Activated CD4-positive, alpha-beta T cell treated with anti-CD3 and anti-CD28 coated beads, Interleukin-2, amount 50 U/mL, for 24 hours (primary cell): ENCODE measurements around the gene MREG.

Source experiments
- DNase-seq, 2 donors: peaks; one replicate each; pipeline ENCODE4 v3.0.0-alpha.2; 2020; ENCODE audit warnings: low read depth in 1 of 2, low spot score in 1 of 2

The MREG gene

DNA sequence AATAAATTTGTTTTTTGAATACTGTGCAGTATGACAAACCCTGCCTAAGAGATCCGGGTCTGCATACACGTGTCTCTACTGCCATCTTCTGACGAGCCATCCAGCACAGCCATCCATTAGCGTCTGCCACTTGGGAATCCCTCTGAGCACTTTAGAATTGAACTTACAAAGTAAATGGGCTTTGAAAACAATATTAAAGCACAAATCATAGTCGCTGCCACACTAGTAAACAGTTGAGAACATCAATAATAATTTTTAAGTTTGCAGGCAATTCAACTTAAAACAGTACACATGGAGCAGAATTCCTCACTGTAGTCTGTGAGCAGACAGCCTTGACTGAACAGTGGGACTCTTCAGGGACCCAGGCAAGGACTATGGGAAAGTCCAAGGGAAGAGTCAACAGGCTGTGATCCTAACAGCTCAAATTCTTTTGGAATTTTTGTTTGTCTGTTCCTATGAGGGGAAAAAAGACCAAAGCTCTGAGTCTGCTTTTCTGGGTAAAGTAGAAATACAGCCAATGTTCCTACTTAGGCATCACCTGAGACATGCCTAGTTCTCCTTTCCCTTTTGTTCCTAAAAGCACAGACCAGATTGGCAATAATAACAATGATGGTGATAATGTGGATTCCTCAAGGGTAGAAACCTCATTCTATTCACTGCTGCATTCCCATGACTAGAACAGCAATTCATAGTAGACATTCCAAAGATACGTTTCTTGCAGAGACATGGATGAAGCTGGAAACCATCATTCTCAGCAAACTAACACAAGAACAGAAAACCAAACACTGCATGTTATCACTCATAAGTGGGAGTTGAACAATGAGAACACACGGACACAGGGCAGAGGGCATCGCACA is 92.9 kb downstream of the MREG start:
- peak; percentile 18 to 45 for DNase-seq

DNA sequence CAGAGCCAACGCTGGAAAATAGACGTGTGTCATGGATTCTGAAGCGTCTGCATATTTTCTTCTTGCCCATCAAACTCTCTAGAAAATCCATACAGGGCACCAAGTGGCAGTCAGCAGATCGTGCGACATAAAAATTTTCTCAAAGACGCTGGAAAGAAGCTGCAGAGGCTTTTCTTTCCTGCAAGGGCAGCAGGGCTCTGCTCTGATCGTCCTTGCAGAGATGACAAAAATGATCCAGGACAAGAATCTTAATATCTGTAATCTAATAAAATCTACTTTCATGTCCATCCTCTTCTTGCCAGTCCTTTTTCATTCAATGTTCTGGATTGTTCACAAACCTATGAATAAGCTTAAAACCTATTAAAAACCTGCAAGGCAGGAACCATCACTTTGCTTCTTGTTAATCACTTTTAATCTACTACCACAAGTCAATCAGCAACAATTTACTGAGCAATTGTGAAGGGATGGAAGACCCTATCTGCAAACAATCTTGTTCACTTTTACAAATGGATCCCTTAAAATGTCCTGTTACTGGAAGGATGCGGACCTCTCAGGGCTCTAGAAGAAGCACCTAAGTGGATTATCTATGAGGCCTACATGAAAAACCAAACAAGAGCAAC is 93.6 kb downstream of the MREG start:
- no peak for DNase-seq

GRCh38 chr2:215918901-215919599 is 94.3 kb downstream of the MREG start:
- no peak for DNase-seq

- no peak for DNase-seq
These were observed 95.3 kb downstream of the MREG start for GRCh38 chr2:215917953-215918620.

- no peak for DNase-seq
These were observed 97.9 kb downstream of the MREG start for GRCh38 chr2:215915441-215915840.

- DNase-seq = no peak
These were observed 98.6 kb downstream of the MREG start for GRCh38 chr2:215914777-215915165.

GRCh38 chr2:215914054-215914776 is 99.1 kb downstream of the MREG start:
- DNase-seq = no peak

DNA sequence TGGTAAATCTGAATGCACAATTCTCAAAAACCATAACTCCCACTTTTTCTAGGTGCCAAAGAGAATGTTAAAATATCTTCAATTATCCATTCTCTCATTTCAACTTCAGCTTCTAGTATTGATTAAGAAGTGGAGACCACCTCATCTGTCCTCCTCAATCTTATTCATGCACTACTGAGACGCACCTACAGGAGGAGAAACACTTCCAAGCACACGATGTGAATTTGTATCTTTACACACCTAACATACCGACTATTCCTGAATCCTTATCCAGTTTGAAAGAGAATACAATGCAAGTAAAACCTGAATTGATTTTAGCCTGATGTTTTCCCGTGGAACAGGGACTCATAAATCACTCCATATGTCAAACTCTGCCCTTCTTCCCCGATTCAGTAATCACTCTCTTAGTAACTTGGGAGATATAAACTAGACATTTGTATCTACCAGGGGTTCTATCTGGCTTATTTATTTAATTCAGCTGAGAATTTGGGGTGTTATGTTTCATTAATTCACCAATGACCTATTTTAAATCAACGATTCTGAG is 101.0 kb downstream of the MREG start:
- DNase-seq = no peak

GRCh38 chr2:215911301-215912085 is 101.9 kb downstream of the MREG start:
- no peak for DNase-seq

GRCh38 chr2:215910180-215910579 is 103.2 kb downstream of the MREG start:
- DNase-seq = no peak

DNA sequence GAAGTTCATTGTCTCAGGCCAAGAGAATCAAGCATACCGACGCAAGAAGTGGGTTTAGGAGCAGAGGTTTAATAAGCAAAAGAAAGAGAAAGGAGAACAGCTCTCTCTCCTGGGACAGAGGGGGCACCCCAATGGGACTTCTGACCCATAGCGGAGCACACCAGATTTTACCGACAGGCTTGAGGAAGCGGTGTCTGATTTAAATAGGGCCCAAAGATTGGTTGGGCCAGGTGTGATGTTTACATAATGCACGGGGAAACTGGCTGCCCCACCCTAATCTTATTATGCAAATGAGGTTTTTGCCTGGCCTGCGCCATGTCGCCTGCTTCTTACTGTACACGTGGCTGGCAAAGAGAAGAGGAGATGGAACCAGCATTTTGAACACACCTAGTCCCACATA is 106.2 kb downstream of the MREG start:
- DNase-seq = no peak

DNA sequence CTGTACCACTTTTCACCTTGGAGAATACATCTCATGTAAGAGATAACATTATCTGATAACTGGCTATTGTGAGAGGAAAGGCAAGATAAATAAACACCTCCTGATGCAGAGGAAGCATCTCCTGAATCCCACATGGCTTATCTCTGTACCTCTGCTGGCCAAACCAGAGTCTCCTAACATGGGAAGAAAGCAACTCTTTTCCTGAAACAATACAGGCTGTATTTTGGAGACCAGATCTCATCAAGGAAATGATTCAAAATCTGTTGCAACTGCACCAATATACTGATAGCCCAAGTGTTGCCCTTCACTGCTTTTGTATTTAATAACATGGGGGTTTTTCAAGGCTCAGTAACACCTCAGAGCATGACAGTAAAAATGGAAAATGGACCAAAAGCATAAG is 106.9 kb downstream of the MREG start:
- DNase-seq = no peak

- DNase-seq = no peak
These were observed 107.7 kb downstream of the MREG start for GRCh38 chr2:215905691-215906090.

DNA sequence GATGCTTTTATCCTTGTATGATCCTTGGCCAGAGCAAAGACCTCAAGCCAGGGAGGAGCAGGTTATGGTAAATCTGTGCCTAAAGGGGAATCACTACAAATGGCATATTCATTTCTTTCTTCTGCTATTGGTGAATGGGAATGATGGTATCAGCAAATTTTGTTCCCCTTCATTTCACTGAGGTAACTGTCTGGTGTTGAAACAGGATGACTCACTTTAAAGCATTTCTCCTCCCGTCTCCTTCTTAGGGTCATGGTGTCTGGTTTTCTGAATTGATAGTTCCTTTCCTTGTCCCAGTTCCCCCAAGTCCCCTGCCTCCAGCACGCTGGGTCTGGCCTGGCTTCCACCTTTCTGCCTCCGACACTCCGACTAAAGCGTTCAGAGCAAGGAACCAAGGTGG is 109.2 kb downstream of the MREG start:
- DNase-seq = no peak

- no peak for DNase-seq
These were observed 110.1 kb downstream of the MREG start for GRCh38 chr2:215903203-215903602.

GRCh38 chr2:215901796-215902195 is 111.6 kb downstream of the MREG start:
- no peak for DNase-seq

GRCh38 chr2:215900843-215901242 is 112.5 kb downstream of the MREG start:
- no peak for DNase-seq

DNA sequence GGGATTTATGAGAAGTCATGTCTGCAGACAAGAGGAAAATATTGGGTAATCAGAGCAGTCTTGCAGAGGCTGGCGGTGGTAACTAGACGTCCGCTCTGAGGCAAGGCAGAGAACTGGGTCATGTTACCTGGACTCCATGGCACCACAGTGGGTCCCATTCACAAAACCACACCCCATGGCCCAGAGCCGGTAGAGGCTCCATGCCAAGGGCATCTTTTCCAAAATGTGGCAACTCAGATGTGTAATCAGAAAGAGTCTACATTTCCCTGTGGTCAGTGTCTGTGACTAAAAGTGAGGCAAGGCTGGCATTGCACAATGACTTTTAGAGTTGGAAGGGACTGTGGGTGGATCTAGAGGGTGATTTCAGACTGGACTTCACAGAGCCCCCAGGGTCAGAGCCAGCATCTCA is 113.1 kb downstream of the MREG start:
- no peak for DNase-seq

GRCh38 chr2:215899141-215900074 is 113.9 kb downstream of the MREG start:
- no peak for DNase-seq
